Omental fat pad (tissue), 4 donors: ENCODE results near the gene DHRS4. TPM values are rescaled to one million over a fixed set of nuclear protein-coding genes. Genes with fewer than 3 reads are reported as not detected.

Experiments used
- ATAC-seq: fragments of 150-250 bp; one replicate; pipeline ENCODE4 v1.9.1; 2016; ENCODE audit warnings: mild to moderate bottlenecking, moderate library complexity; ENCODE audit not compliant: low FRiP score
- DNase-seq: peaks from one replicate; pipeline ENCODE4 v3.0.0-alpha.2; 2019; ENCODE audit warnings: low spot score
- total RNA-seq, 4 donors: library from RNA; depleted of rRNA; stranded (reverse); fragments of >200 nt; gene quantifications; one replicate each; pipeline ENCODE4 v1.1.0, GENCODE V29; 2016
- TF ChIP-seq, protein P1 (sequence below), 3 donors: fragments of 450-650 bp; IDR thresholded peaks; one replicate each; pipeline ENCODE4 v1.5.1; 2016 to 2017; ENCODE audit warnings: antibody characterized with exemption in 3 of 3, mild to moderate bottlenecking in 3 of 3, moderate library complexity in 2 of 3

DHRS4 gene
- total RNA-seq, 4 donors from 2014 or later, result 29.8 to 57.0 (median 48.0) TPM

DNA sequence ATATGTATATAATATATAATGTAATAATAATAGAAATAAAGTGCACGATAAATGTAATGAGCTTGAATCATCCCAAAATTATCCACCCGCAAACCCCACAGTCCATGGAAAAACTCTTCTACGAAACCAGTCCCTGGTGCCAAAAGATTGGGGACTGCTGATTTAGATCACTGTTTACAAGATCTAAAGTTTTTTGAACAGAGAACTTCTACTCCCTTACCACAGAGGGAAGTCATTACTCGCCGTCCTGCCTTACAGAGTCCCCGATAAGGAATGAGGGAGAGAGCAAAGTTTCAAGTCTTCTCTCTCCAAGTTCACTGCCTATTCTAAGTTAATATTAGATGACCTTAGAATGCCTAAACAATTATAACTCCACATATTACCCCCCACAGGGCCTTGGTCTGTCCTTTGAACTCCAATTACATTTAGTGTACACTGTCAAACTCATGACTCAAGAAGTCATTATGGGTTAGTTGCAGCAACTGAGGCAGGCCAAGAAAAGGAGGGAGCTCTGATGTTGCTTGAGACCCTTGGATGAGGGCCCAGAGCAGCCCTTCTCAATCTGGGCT is 21.8 kb upstream of the DHRS4 start:
- TF ChIP-seq, protein P1, sequence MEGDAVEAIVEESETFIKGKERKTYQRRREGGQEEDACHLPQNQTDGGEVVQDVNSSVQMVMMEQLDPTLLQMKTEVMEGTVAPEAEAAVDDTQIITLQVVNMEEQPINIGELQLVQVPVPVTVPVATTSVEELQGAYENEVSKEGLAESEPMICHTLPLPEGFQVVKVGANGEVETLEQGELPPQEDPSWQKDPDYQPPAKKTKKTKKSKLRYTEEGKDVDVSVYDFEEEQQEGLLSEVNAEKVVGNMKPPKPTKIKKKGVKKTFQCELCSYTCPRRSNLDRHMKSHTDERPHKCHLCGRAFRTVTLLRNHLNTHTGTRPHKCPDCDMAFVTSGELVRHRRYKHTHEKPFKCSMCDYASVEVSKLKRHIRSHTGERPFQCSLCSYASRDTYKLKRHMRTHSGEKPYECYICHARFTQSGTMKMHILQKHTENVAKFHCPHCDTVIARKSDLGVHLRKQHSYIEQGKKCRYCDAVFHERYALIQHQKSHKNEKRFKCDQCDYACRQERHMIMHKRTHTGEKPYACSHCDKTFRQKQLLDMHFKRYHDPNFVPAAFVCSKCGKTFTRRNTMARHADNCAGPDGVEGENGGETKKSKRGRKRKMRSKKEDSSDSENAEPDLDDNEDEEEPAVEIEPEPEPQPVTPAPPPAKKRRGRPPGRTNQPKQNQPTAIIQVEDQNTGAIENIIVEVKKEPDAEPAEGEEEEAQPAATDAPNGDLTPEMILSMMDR (IDR thresholded peaks at IDR 0.05), result no peak
- no peak for ATAC-seq

DNA sequence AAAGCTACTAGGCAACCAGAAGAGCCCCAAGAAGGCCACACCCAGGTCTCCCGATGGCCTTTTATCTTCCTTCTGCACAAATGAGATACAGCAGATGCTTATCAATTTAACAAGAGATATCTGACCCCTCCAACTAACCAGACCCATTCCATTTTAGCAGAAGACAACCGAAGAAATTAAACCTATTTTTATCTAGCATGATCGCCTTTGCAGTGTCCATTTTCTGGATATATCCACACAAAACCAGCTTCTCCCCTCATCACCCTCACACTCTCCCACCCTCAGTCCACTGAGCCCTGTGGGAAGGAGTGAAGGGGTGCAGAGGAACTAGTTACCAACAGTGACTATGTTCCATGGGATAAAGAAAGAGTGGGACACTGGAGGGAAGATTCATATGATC is 20.9 kb upstream of the DHRS4 start:
- TF ChIP-seq, protein P1 (IDR thresholded peaks at IDR 0.05), result no peak
- ATAC-seq, result no peak
- DNase-seq, result no peak

More for the DNA sequence above, 21.8 kb upstream of the DHRS4 start:
- DNase-seq, result no peak

DNA sequence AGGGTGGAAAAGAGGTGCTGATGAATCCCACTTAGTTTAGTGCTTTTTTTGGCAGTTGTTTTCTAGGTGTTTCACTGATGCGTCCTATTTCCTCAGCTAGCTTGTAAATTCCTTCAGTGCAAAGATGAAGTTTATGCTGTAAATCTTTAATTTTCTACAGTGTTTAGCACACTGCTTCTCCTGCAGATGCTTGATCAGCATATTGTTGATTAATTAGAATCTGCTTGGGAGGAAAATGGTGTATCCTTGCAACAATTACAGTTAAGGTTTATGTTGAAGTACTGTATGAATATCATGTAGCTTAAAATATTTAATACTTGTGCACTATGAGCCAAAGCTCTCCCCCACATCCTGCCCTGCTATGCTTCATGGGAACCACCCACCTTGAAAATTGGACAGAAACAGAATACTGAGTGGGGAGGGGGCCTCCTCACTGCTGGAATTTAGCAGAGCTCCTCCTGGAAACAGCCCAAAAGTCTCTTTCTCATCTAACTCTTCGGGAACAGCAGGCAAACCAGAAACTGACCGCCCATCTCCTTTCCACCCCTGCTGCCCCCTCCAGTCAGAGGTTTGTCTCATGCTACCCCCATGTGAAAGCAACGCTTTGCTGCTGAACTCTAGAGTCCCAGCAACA is 20.3 kb upstream of the DHRS4 start:
- ATAC-seq, result no peak
- TF ChIP-seq, protein P1 (IDR thresholded peaks at IDR 0.05), result no peak
- DNase-seq, result no peak

DNA sequence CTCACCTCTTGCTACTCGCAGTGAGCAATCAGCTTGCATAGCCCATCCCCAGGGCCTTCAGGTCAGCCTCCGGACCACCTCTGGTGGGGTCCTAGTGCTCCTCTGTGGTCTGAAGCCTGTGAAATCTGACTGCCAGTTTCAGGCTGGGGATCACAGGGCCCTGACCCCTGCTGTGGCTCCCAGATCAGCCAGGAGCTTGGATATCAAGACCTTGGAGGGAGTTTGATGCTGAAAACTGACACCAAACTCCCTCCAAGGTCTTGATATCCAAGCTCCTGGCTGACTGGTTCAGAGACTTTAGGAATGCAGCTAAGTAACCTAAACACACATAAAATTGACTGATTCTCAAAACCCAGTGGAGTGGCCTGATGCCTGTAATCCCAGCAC is 19.8 kb upstream of the DHRS4 start:
- ATAC-seq (no peak), DNase-seq (no peak)
- TF ChIP-seq, protein P1 (IDR thresholded peaks at IDR 0.05), result no peak

DNA sequence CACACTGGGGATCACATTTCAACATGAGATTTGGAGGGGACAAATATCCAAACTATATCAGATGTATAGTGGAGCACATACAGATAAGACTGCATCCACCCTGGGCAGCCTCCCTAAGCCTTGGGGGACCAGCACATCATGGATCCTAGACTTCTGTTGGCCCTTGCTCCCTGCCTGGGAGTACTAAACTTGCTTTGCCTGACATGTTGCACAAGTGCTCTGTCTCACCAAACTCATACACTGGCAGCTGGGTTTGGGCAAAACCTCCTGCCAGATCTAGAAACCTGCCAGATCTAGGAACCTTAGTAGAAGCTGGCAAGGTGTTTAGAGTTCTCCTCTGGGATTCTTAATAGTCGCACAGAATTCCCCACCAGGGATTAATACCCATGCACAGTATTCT is 18.4 kb upstream of the DHRS4 start:
- TF ChIP-seq, protein P1 (IDR thresholded peaks at IDR 0.05), result no peak
- ATAC-seq (no peak), DNase-seq (no peak)

DNA sequence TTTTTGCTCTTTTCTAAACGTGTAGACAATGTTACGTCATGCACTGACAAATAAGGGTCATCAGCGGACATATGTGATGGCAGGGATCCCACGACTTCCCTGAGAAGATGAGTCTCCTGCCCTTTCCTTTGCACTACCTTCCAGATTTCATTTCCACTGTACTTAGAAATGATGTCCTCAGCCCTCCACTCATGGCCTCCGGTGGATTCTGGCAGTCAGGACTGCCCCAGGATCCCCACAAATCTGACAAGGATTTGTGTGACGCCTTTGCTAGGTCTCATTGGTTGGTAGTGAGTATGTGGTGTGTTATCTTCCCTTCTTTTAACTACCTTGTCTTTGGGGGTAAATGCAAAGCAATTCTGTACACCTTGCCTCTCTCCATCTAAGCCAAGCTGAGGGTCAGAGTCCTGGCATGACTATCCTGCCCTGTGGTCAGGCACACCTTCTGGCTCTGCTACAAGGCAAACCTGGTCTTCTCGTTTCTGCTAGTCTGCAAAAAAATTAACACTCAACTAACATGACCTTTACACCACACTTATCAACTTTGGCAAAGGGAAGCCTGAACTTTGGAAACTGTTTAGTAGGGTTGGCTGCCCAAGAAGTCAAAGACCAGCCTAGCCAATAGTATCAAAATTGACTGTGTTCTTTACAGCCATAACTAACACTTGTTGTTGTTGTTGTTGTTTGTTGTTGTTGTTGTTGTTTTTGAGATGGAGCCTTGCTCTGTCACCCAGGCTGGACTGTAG is 17.3 kb upstream of the DHRS4 start:
- ATAC-seq, result no peak
- no peak for DNase-seq
- TF ChIP-seq, protein P1 (IDR thresholded peaks at IDR 0.05), result no peak
